Right atrium auricular region (tissue), 2 donors: ENCODE data around the gene TPST2. TPM values are rescaled to one million over a fixed set of nuclear protein-coding genes. Genes with fewer than 3 reads are reported as not detected.

Experiments used
- DNase-seq: peaks from one replicate; pipeline ENCODE4 v3.0.0-alpha.2; 2019; ENCODE audit warnings: low spot score
- H3K27ac ChIP-seq, 2 donors: fragments of 200-600 bp; sonication (generic); 1 replicate in 1 of 2; 2 replicates in 1 of 2; pipeline ENCODE4 v1.5.1; 2016 to 2019
- H3K27me3 ChIP-seq, 2 donors: fragments of 200-600 bp; sonication (generic); one replicate each; pipeline versions ENCODE4 v1.5.1 to v1.6.0; 2017 to 2019
- H3K36me3 ChIP-seq: fragments of 200-600 bp; sonication (generic); one replicate; pipeline ENCODE4 v1.5.1; 2016
- H3K4me1 ChIP-seq, 2 donors: fragments of 200-600 bp; sonication (generic); one replicate each; pipeline versions ENCODE4 v1.5.1 to v1.6.0; 2017 to 2019
- H3K4me3 ChIP-seq, 2 donors: fragments of 200-600 bp; sonication (generic); 1 replicate in 1 of 2; 2 replicates in 1 of 2; pipeline ENCODE4 v1.5.1; 2017 to 2019; ENCODE audit warnings: mild to moderate bottlenecking in 1 of 2, moderate library complexity in 1 of 2
- H3K9me3 ChIP-seq, 2 donors: fragments of 200-600 bp; sonication (generic); one replicate each; pipeline ENCODE4 v1.5.1; 2019
- CTCF ChIP-seq, 2 donors: fragments of 200-600 bp; sonication (generic); IDR thresholded peaks; one replicate each; pipeline ENCODE4 v1.5.1; 2019; ENCODE audit warnings: antibody characterized with exemption in 2 of 2
- total RNA-seq, 2 donors: library from RNA; depleted of rRNA; stranded (reverse); fragments of >200 nt; gene quantifications; one replicate each; pipeline ENCODE4 v1.1.0, GENCODE V29; 2016

The TPST2 gene
- total RNA-seq, 2 donors from 2014 or later: 63.4 to 104 TPM

GRCh38 chr22:26547837-26548236 lies 42.1 kb downstream of the TPST2 start:
- DNase-seq: no peak
- Histone ChIP-seq H3K4me3 (no peak overlapping the region), H3K9me3 (no peaks in the 10 kb centered on the region), H3K27ac (peak overlapping the region in 1 of 2 donors; percentile 62), H3K27me3 (no peaks in the 10 kb centered on the region), H3K4me1 (peaks cover 0 to 65% of the 10 kb centered on the region in 2 donors), H3K36me3 (no peaks in the 10 kb centered on the region)
- TF ChIP-seq CTCF (IDR thresholded peaks at IDR 0.05): no peak

- H3K36me3 ChIP-seq: no peaks in the 10 kb centered on the region
- no peak overlapping the region for H3K4me3 ChIP-seq
- no peaks in the 10 kb centered on the region for H3K9me3 ChIP-seq
- peaks cover 0 to 65% of the 10 kb centered on the region in 2 donors for H3K4me1 ChIP-seq
- peak overlapping the region; percentile 62 to 69 for H3K27ac ChIP-seq
- no peak for TF ChIP-seq CTCF (IDR thresholded peaks at IDR 0.05)
- DNase-seq: no peak
- H3K27me3 ChIP-seq: no peaks in the 10 kb centered on the region
These were observed 42.5 kb downstream of the TPST2 start for GRCh38 chr22:26547426-26547825.

- no peak for TF ChIP-seq CTCF (IDR thresholded peaks at IDR 0.05)
- Histone ChIP-seq H3K27ac (peak overlapping the region; percentile 66 to 69), H3K9me3 (no peaks in the 10 kb centered on the region), H3K4me3 (no peak overlapping the region), H3K27me3 (no peaks in the 10 kb centered on the region), H3K4me1 (peaks cover 0 to 62% of the 10 kb centered on the region in 2 donors), H3K36me3 (peaks cover 2% of the 10 kb centered on the region)
- no peak for DNase-seq
These were observed 43.6 kb downstream of the TPST2 start for GRCh38 chr22:26546282-26546681.

GRCh38 chr22:26545827-26546226 lies 44.1 kb downstream of the TPST2 start:
- no peak for DNase-seq
- peak overlapping the region; percentile 66 to 69 for H3K27ac ChIP-seq
- peaks cover 0 to 58% of the 10 kb centered on the region in 2 donors for H3K4me1 ChIP-seq
- H3K36me3 ChIP-seq: peaks cover 7% of the 10 kb centered on the region
- H3K9me3 ChIP-seq: no peaks in the 10 kb centered on the region
- TF ChIP-seq CTCF (IDR thresholded peaks at IDR 0.05): no peak
- H3K27me3 ChIP-seq: no peaks in the 10 kb centered on the region
- H3K4me3 ChIP-seq: no peak overlapping the region

- Histone ChIP-seq H3K9me3 (no peaks in the 10 kb centered on the region), H3K36me3 (peaks cover 11% of the 10 kb centered on the region), H3K4me1 (peaks cover 0 to 53% of the 10 kb centered on the region in 2 donors), H3K27ac (peak overlapping the region; percentile 66 to 69), H3K27me3 (no peaks in the 10 kb centered on the region), H3K4me3 (no peak overlapping the region)
- no peak for DNase-seq
- no peak for TF ChIP-seq CTCF (IDR thresholded peaks at IDR 0.05)
These were observed 44.5 kb downstream of the TPST2 start for GRCh38 chr22:26545385-26545784.

- Histone ChIP-seq H3K9me3 (no peaks in the 10 kb centered on the region), H3K36me3 (peaks cover 17% of the 10 kb centered on the region), H3K27ac (peak overlapping the region; percentile 66 to 69), H3K4me3 (no peak overlapping the region), H3K27me3 (no peaks in the 10 kb centered on the region), H3K4me1 (peaks cover 0 to 48% of the 10 kb centered on the region in 2 donors)
- no peak for DNase-seq
- no peak for TF ChIP-seq CTCF (IDR thresholded peaks at IDR 0.05)
These were observed 45.4 kb downstream of the TPST2 start for GRCh38 chr22:26544489-26544888.
